DMS 273 (cell line): Measurements from ENCODE around the gene SSTR5.

Source experiments
- DNase-seq: peaks from one replicate; lab custom pipeline; 2025; ENCODE audit not compliant: unreplicated experiment; lab: John Stamatoyannopoulos, UW

SSTR5 gene

GRCh38 chr16:1054660-1055556 is 17.6 kb upstream of the SSTR5 start:
- DNase-seq, result peak; percentile 64

GRCh38 chr16:1055557-1055924 is 17.0 kb upstream of the SSTR5 start:
- DNase-seq, result no peak

GRCh38 chr16:1056196-1056595 is 16.4 kb upstream of the SSTR5 start:
- no peak for DNase-seq

GRCh38 chr16:1057252-1057932 is 15.2 kb upstream of the SSTR5 start:
- DNase-seq, result peak; percentile 76

- no peak for DNase-seq
These were observed 14.3 kb upstream of the SSTR5 start for GRCh38 chr16:1058216-1058615.

- no peak for DNase-seq
These were observed 13.2 kb upstream of the SSTR5 start for GRCh38 chr16:1059310-1059709.

- no peak for DNase-seq
These were observed 11.9 kb upstream of the SSTR5 start for GRCh38 chr16:1060416-1061340.

- no peak for DNase-seq
These were observed 10.6 kb upstream of the SSTR5 start for GRCh38 chr16:1061769-1062505.

- DNase-seq, result no peak
These were observed 9.7 kb upstream of the SSTR5 start for GRCh38 chr16:1062895-1063294.

- DNase-seq, result no peak
These were observed 8.8 kb upstream of the SSTR5 start for GRCh38 chr16:1063728-1064127.

- no peak for DNase-seq
These were observed 6.9 kb upstream of the SSTR5 start for GRCh38 chr16:1065469-1066128.

- DNase-seq, result no peak
These were observed 5.9 kb upstream of the SSTR5 start for GRCh38 chr16:1066584-1067172.

GRCh38 chr16:1067629-1068028 is 4.9 kb upstream of the SSTR5 start:
- no peak for DNase-seq

GRCh38 chr16:1068451-1068850 is 4.1 kb upstream of the SSTR5 start:
- peak; percentile 92 for DNase-seq

- peak; percentile 54 for DNase-seq
These were observed 3.4 kb upstream of the SSTR5 start for GRCh38 chr16:1069154-1069553.

- no peak for DNase-seq
These were observed 2.3 kb upstream of the SSTR5 start for GRCh38 chr16:1070084-1070863.

- DNase-seq, result no peak
These were observed 1.6 kb upstream of the SSTR5 start for GRCh38 chr16:1070864-1071408.

- DNase-seq, result peak; percentile 54
These were observed 854 bp upstream of the SSTR5 start for GRCh38 chr16:1071561-1072225.
